Astrocyte of the spinal cord (primary cell): ENCODE measurements around the gene MCU.

ENCODE experiments used
- DNase-seq: peaks from one replicate; pipeline ENCODE4 v3.0.0; 2011; ENCODE audit warnings: low read depth, low spot score
- H3K4me3 ChIP-seq: 2 replicates; pipeline ENCODE4 v1.5.1; 2011; ENCODE audit warnings: low read depth, mild to moderate bottlenecking, low read length, moderate library complexity
- CTCF ChIP-seq: IDR thresholded peaks from 2 replicates; pipeline ENCODE4 v1.5.1; 2012; ENCODE audit warnings: low read depth, mild to moderate bottlenecking, low read length, inconsistent platforms
- in situ Hi-C: cut with HindIII; loops from 2 replicates; pipeline ENCODE4 v1.10.0; 2017; ENCODE audit warnings: low sequenced_read_pairs

Gene MCU

DNA sequence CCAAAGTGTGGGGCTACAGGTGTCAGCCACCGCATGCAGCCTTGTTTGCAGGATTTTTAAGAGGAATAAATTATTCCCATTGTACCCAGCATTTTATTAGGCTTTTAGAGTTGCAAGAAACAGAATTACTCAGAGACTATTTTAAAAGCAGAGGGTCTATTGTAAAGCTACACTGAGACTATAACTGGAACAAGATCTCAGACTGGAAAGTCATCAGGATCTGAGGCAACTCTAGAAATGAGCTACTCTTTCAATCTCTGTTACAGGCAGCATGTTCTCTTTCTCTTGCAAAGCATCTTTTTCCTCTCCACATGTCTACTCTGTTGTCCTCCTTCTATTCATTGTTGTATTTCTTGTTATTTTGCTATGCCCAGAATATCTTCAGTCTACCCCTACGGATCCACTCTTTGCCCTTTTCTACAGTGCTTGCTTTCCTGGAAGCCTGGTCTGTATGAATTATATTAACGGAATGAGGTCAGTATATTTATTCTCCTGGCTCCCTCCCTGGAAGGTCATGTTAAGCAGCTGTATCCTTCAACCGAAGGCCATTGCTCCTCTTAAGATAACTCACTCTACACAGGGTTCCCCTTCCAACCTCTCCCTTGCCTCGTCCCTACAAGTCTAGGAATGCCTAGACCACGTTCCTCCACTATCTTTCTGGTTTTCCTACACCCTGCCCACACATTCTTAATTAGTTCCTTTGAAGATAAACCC, 38.4 kb upstream of the MCU start:
- no peak for TF ChIP-seq CTCF
- H3K4me3 ChIP-seq, result no peak overlapping the region
- in situ Hi-C loops, result no loop called here
- no peak for DNase-seq

- no peak overlapping the region for H3K4me3 ChIP-seq
- TF ChIP-seq CTCF, result no peak
- in situ Hi-C loops, result no loop called here
- DNase-seq, result no peak
These were observed 37.2 kb upstream of the MCU start for GRCh38 chr10:72654720-72655119.

DNA sequence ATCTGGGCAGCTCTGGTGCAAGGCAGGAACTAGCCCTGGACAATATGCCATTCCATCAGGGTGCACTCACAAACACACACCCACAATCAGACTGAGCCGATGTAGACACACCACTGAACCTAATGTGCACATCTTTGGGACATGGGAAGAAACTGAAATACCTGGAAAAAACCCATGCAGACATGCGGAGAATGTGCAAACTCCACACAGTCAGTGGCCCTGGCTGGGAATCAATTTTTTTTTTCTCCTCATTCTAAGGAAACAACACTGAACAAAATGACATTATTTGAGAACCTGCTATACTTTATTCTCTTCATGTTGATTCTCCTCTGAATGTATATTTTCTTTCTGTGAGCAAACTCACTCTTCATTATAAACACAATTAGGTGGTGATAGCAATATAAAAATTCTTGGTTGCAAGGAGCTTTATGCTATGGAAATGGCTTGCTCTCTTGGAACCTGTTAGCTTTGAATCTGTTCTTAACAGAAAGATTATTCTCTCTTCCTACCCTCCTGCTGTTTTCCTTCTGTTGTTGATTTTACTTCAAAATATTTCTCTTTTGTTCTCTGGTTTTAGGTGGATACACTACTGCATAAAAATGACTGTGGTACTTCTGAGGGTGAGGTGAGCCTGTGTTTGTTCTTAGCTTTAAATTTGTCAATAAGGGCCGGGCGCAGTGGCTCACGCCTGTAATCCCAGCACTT, 33.1 kb upstream of the MCU start:
- in situ Hi-C loops, result no loop called here
- DNase-seq, result no peak
- no peak for TF ChIP-seq CTCF
- H3K4me3 ChIP-seq, result no peak overlapping the region

GRCh38 chr10:72659694-72660093, 32.2 kb upstream of the MCU start:
- no peak for DNase-seq
- TF ChIP-seq CTCF, result no peak
- in situ Hi-C loops, result no loop called here
- no peak overlapping the region for H3K4me3 ChIP-seq

DNA sequence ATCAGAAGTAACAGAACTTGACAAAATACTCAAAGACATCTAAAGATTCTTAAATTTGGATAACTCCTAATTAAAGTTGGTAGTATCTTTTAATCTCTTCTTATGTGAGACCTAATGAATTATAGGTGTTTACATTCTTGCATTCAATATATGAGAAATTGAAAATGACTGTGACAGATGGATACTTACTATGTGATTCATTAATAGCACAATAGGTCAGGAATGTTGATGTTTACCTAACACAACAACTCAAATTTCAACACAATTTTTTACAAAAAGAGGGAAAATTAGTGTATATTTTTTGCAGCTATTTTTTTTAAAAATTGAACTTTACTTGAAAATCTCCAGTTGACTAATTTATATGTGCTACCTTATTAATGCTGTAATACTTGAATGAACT, 31.7 kb upstream of the MCU start:
- TF ChIP-seq CTCF, result no peak
- no peak overlapping the region for H3K4me3 ChIP-seq
- no peak for DNase-seq
- in situ Hi-C loops, result no loop called here

DNA sequence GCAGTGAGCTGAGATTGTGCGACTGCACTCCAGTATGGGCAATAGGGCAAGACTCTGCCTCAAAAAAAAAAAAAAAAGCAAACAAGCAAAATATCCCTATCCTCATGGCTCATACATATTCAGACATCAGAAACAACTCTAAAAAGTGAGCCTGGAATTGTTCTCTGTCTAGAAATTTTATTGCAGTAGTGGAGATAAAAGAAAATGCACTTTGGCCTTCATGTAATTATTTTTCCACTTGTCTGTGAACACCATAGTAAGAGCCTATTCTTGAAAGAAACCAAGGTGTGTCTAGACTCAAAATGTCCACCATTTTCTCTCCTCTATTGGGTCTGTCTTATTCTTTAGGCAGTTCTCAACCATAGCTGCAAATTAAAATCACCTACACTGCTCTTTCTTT, 30.5 kb upstream of the MCU start:
- in situ Hi-C loops, result no loop called here
- DNase-seq, result no peak
- no peak for TF ChIP-seq CTCF
- H3K4me3 ChIP-seq, result no peak overlapping the region
